ENCODE data around the gene FCRL2. TPM values are rescaled to one million over a fixed set of nuclear protein-coding genes. Genes with fewer than 3 reads are reported as not detected.

FCRL2 gene
- total and polyA plus RNA-seq, 2 donors: 0.03 to 0.26 TPM

DNA sequence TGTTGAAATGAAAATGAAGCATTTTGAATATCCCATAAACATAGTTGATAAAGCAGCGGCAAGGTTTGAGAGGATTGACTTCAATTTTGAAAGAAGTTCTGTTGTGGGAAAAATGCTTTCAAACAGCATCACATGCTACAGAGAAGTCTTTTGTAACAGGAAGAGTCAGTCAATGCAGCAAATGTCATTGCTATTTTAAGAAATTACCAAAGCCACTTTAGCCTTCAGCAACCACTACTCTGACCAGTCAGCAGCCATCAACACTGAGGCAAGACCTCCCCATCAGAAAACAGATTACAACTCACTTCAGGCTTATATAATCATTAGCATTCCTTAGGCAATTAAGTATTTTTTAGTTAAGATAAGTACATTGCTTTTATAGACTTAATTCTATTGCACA is 42.6 kb downstream of the FCRL2 start:
- Histone ChIP-seq H3K4me1 (ENCODE audit: insufficient read depth) (no peaks in the 10 kb centered on the region), H3K36me3 (ENCODE audit: insufficient read depth) (no peaks in the 10 kb centered on the region), H3K27ac (ENCODE audit: low read depth) (no peak overlapping the region), H3K4me3 (ENCODE audit: low read depth, low read length) (no peak overlapping the region)
- 67% methylated on average over 1 of the region's 1 CpG for WGBS
- no peak for DNase-seq (ENCODE audit: extremely low spot score)

DNA sequence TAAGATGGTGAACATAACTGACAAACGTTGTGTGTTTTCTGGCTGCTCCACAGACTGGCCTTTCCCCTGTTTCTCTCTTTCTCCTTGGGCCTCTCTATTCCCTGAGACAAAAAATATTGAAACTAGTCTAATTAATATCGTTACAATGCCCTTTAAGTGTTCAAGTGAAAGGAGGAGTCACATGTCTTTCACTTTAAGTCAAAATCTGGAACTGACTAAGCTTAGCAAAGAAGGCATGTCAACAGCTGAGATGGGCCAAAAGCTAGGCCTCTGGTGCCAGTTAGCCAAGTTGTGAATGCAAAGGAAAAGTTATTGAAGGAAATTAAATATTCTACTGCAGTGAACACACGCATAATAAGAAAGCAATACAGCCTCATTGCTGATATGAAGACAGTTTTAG is 44.2 kb downstream of the FCRL2 start:
- no peak overlapping the region for H3K4me3 ChIP-seq (ENCODE audit: low read depth, low read length)
- WGBS: 71% methylated on average over 3 of the region's 3 CpGs

DNA sequence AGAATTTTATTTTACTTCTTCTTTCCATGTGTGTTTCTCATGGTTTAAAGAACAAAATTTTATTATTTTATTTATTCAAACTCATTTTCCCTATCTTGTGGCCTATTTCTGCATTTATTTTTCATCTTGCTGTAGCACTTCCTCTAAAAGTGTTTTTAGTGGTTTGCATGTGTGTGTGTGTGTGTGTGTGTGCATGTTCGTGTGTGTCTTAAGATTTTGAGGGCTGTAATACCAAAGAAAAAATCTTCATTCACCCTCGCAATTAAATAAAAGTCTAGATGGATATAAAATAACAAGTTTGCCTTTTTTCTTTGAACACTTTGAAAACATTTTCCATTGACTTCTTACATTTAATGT is 51.7 kb downstream of the FCRL2 start:
- Histone ChIP-seq H3K27ac (ENCODE audit: low read depth) (no peak overlapping the region), H3K4me1 (ENCODE audit: insufficient read depth) (no peaks in the 10 kb centered on the region), H3K36me3 (ENCODE audit: insufficient read depth) (no peaks in the 10 kb centered on the region), H3K4me3 (ENCODE audit: low read depth, low read length) (no peak overlapping the region)
- DNase-seq (ENCODE audit: extremely low spot score): no peak
- 62% methylated on average over 2 of the region's 2 CpGs for WGBS

More for the DNA sequence above, 44.2 kb downstream of the FCRL2 start:
- no peak overlapping the region for H3K27ac ChIP-seq (ENCODE audit: low read depth)
- H3K4me1 ChIP-seq (ENCODE audit: insufficient read depth): no peaks in the 10 kb centered on the region
- no peak for DNase-seq (ENCODE audit: extremely low spot score)
- no peaks in the 10 kb centered on the region for H3K36me3 ChIP-seq (ENCODE audit: insufficient read depth)

DNA sequence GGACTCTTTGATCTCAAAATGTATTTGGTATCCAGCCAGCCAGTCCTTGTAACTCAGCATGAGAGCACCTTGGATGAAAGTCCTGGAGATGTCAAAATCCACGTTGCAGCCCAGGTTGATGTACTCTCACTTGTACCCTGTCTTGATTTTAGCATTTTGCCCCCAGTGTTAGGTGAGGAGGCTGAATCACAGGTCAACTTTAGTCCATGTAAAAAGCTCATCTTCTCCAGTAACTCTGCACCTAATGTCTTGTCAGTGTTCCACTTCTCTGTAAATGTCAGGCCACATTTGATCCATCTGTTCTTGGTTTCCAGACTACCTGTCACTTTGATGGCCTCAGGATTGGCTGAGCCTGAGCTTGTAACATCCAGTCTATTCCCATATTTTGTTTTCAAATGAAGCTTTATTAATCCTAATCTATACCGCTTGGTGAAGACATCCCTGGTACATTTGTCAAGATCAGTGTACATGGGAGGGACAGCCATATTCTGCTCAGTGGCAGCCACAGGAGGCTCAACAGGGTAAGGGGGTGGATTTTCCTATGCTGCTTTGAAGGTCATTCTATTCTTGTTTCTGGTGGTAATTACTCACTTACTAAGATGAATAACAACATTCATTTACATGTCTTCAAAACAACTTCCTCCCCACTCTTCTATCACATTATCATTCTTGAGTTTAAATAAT is 52.3 kb downstream of the FCRL2 start:
- no peak overlapping the region for H3K4me3 ChIP-seq (ENCODE audit: low read depth, low read length)
- 79% methylated on average over 2 of the region's 2 CpGs for WGBS
- H3K36me3 ChIP-seq (ENCODE audit: insufficient read depth): no peaks in the 10 kb centered on the region
- no peak for DNase-seq (ENCODE audit: extremely low spot score)
- no peaks in the 10 kb centered on the region for H3K4me1 ChIP-seq (ENCODE audit: insufficient read depth)
- H3K27ac ChIP-seq (ENCODE audit: low read depth): no peak overlapping the region

DNA sequence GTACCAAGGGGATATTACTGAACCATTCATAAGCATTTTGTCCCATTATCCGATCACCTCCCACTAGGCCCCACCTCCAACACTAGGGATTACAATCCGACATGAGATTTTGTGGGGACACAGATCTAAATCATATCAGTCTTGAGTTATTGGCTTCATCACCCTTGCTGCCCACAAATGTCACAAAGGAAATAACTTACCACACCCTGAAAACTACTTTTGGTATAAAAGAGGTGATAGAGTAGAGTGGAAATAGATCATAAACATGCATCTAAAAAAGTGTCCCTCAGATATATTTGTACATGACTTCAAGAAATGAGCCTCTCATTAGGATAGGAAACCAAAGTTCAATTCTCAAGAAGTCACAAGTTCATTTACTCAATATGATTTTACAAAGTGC is 53.8 kb downstream of the FCRL2 start:
- no peak overlapping the region for H3K4me3 ChIP-seq (ENCODE audit: low read depth, low read length)
- no peak for DNase-seq (ENCODE audit: extremely low spot score)
- no peak overlapping the region for H3K27ac ChIP-seq (ENCODE audit: low read depth)
- WGBS: 80% methylated on average over 2 of the region's 2 CpGs
- H3K4me1 ChIP-seq (ENCODE audit: insufficient read depth): no peaks in the 10 kb centered on the region
- no peaks in the 10 kb centered on the region for H3K36me3 ChIP-seq (ENCODE audit: insufficient read depth)

DNA sequence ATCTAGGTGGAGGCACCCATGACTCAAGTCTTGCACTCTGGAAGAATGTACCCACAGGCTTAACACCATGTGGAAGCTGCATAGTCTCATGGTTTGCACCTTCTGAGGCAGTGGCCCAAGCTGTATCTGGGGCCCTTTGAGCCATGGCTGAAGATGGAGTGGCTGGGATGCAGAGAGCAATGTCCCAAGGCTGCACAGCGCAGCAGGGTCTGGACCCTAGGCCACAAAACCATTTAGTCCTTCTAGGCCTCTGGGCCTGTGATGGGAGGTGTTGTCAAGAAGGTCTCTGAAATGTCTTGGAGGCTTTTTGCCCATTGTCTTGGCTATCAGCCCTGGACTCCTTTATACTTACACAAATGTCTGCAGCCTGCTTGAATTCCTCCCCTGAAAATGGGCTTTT is 54.9 kb downstream of the FCRL2 start:
- no peak for DNase-seq (ENCODE audit: extremely low spot score)
- 86% methylated on average over 1 of the region's 1 CpG for WGBS
- H3K27ac ChIP-seq (ENCODE audit: low read depth): no peak overlapping the region
- H3K4me3 ChIP-seq (ENCODE audit: low read depth, low read length): no peak overlapping the region
- no peaks in the 10 kb centered on the region for H3K36me3 ChIP-seq (ENCODE audit: insufficient read depth)
- H3K4me1 ChIP-seq (ENCODE audit: insufficient read depth): no peaks in the 10 kb centered on the region

DNA sequence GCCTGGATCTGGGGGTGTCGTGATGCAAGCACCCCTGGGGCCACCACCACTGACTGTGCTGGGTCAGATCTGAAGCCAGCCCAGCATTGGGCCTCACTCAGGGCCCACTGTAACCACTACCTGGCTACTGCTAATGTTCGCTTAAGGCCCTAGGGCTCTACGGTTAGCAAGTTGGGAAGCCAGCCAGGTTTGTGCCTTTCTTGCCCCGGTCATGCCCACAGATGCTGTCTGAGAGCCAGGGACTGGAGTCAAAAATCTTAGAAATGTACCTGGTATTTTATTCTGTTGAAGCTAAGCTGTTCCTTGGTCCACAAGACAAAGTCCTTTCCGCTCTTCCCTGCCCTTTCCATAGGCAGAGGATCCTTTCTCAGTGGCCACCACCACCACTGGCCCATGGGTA is 61.2 kb downstream of the FCRL2 start:
- H3K27ac ChIP-seq (ENCODE audit: low read depth): no peak overlapping the region
- no peak for DNase-seq (ENCODE audit: extremely low spot score)
- no peaks in the 10 kb centered on the region for H3K36me3 ChIP-seq (ENCODE audit: insufficient read depth)
- H3K4me1 ChIP-seq (ENCODE audit: insufficient read depth): no peaks in the 10 kb centered on the region
- no peak overlapping the region for H3K4me3 ChIP-seq (ENCODE audit: low read depth, low read length)
- WGBS: 85% methylated on average over 5 of the region's 5 CpGs

DNA sequence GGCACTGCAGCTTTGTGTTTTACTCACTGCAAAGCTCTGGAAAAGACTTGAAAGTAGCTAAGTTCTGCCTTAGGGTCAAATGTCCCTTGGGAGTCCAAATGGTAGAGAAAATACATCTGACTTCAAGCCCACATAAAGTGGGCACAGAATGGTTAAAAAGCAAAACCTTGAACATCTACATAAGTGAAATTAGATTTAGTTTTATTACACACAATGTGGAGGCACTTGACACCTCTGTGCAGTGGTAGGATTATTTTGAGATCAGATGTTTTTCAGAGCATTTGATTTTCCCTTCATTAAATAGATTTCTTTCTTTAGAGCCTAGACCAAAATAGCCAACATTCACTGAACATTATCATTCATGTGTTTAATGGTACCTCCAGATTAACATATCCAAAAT is 65.1 kb downstream of the FCRL2 start:
- H3K4me3 ChIP-seq (ENCODE audit: low read depth, low read length): no peak overlapping the region
- no peaks in the 10 kb centered on the region for H3K36me3 ChIP-seq (ENCODE audit: insufficient read depth)
- H3K4me1 ChIP-seq (ENCODE audit: insufficient read depth): no peaks in the 10 kb centered on the region
- DNase-seq (ENCODE audit: extremely low spot score): no peak
- no peak overlapping the region for H3K27ac ChIP-seq (ENCODE audit: low read depth)

DNA sequence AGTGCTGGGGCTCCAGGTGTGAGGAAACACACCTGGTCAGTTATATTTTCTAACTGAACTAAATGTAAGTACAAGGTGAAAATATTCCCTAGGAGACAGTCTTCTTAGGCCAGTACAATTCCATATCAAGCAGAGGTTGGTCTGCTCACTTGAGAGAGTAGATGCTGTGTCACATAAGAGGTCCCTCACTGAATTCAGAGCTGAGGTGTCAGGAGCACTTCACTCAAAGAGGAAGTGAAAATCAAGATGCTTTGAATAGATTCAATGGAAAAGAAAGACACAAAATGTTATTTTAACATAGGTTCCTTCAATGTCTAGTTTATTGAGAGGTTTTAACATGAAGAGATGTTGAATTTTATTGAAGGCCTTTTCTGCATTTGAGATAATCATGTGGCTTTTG is 72.1 kb downstream of the FCRL2 start:
- no peak overlapping the region for H3K4me3 ChIP-seq (ENCODE audit: low read depth, low read length)
- H3K4me1 ChIP-seq (ENCODE audit: insufficient read depth): no peaks in the 10 kb centered on the region
- DNase-seq (ENCODE audit: extremely low spot score): no peak
- H3K27ac ChIP-seq (ENCODE audit: low read depth): no peak overlapping the region
- no peaks in the 10 kb centered on the region for H3K36me3 ChIP-seq (ENCODE audit: insufficient read depth)

DNA sequence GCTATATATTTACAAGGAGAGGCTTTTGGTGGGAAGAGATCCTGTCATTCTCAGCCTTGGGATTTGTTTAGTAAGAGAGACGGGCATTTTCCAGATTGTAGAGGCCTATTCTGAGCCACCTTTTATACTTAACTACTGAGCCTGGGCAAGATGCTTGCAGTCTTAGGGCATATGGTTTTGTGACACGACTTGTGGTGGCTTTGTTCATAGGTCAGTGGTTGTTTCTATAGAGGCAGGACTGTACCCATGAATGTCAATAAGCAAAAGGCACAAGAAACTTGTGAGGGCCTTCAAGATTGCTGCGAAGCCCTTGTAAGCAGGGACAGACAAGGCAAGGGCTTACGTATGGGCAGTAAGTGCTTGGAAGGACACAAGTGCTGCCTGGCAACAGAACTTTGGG is 73.0 kb downstream of the FCRL2 start:
- WGBS: 82% methylated on average over 4 of the region's 4 CpGs
- no peak for DNase-seq (ENCODE audit: extremely low spot score)
- H3K4me3 ChIP-seq (ENCODE audit: low read depth, low read length): no peak overlapping the region
- no peak overlapping the region for H3K27ac ChIP-seq (ENCODE audit: low read depth)
- H3K36me3 ChIP-seq (ENCODE audit: insufficient read depth): no peaks in the 10 kb centered on the region
- no peaks in the 10 kb centered on the region for H3K4me1 ChIP-seq (ENCODE audit: insufficient read depth)

DNA sequence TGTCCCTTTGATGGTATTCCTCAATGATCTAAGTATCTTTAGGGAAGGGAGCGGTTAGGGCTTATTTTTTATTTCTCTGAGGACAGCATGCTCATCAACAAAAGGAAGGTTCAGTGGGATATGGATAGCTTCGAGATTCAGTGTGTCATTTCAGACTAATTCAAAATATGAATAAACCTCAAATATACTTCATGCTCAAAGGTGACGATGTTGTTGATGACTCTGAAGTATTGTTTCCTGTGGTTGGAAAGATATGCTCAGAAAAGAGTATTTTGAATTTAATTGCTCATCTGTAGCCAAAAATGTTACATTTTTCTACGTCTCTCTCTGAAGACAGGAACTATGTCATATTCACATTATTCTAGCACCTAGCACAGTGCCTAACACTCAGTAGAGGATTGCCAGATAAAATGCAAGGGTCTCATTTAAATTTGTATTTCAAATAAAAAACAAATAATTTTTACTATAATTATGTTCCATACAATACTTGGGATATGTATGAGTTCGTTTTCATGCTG is 74.6 kb downstream of the FCRL2 start:
- 83% methylated on average over 5 of the region's 5 CpGs for WGBS
- Histone ChIP-seq H3K27ac (ENCODE audit: low read depth) (no peak overlapping the region), H3K36me3 (ENCODE audit: insufficient read depth) (no peaks in the 10 kb centered on the region), H3K4me3 (ENCODE audit: low read depth, low read length) (no peak overlapping the region), H3K4me1 (ENCODE audit: insufficient read depth) (no peaks in the 10 kb centered on the region)
- DNase-seq (ENCODE audit: extremely low spot score): no peak

DNA sequence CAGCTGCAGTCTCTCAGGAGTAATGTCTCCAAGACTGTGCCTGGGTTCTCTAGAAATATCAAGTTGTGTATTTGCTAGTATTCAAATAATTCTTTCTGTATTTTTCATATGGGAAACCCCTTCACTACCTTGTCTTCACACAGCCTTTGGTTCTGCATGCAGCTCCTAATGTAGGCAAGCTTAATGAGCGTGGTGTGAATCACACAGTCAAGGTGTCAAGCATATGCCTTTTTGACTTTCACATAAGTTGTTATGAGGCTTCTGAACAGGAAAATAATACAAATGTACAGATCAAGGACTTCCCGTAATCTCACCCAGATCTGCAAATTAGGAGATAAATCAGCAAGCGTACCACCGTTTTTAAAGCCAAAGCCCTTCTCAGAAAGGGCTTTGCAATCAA is 76.2 kb downstream of the FCRL2 start, which contains the start of gene FCRL3:
TSS of gene FCRL3 (minus strand) at position 38 of the 400 bp plus-strand sequence. CDS start 280 bp downstream, outside the sequence.
- Histone ChIP-seq H3K4me1 (ENCODE audit: insufficient read depth) (no peaks in the 10 kb centered on the region), H3K27ac (ENCODE audit: low read depth) (no peak within 1 kb of the TSS), H3K4me3 (ENCODE audit: low read depth, low read length) (no peak within 1 kb of the TSS), H3K36me3 (ENCODE audit: insufficient read depth) (no peaks in the 10 kb centered on the region)
- no peak for DNase-seq (ENCODE audit: extremely low spot score)
- 79% methylated on average over 4 of the region's 4 CpGs for WGBS

DNA sequence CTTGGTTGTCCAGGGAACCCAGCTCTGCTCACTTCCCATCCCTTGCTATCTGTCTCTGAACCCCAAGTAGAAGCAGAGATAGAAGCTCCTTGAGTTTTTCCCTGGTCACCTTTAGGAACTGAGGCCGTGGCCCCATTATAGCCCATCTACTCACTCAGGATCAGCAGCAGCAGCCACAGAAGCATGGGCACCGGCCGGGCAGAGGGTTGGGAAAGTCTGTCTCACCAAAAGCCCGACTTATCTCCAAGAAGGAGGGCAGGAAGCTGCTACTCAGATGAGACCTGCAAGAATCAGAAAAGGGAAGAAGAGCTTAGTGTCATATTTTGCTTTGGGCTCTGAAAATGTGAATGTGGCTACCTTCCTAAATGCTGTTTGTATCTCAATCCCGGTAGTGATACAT is 76.6 kb downstream of the FCRL2 start:
- Histone ChIP-seq H3K36me3 (ENCODE audit: insufficient read depth) (no peaks in the 10 kb centered on the region), H3K27ac (ENCODE audit: low read depth) (no peak overlapping the region), H3K4me1 (ENCODE audit: insufficient read depth) (no peaks in the 10 kb centered on the region), H3K4me3 (ENCODE audit: low read depth, low read length) (no peak overlapping the region)
- no peak for DNase-seq (ENCODE audit: extremely low spot score)
- 84% methylated on average over 5 of the region's 5 CpGs for WGBS

DNA sequence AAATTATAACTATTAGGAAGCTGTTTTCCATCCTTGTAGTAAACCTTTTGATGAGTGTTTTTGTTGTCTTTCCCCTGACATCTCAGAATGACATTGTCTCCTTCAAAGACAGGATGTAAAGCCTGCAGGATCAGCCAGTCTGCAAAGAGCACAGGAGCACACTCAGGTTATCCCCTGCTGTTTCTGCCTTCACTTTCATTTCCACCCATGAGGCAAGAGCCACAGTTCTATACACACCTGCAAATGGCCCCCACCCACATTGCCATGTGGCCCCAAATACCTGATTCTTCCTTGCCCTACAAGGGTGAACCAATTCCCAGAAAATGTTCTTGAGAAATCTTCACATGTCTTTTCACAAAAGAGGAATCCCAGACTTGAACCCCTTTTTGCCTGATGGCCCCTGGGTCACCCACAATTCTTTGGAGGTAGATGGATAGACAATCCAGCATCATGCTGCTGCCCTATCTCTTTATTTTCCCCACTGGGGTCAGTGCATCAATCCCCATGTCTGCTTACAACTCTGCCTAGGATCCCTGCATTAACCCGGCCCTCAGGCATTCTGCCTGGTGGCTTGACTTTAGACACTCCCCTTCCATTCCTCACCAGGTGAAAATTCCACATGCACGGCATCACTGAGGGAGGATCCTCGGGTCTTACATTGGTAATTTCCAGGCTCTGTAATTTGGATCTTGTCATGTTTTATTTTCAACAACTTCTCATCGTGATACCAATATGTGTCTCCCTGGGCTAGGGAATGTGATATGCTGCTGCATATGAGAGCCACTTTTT is 79.0 kb downstream of the FCRL2 start:
- H3K27ac ChIP-seq (ENCODE audit: low read depth): no peak overlapping the region
- no peaks in the 10 kb centered on the region for H3K36me3 ChIP-seq (ENCODE audit: insufficient read depth)
- no peak overlapping the region for H3K4me3 ChIP-seq (ENCODE audit: low read depth, low read length)
- WGBS: 68% methylated on average over 4 of the region's 4 CpGs
- DNase-seq (ENCODE audit: extremely low spot score): no peak
- H3K4me1 ChIP-seq (ENCODE audit: insufficient read depth): no peaks in the 10 kb centered on the region

Measured in urinary bladder (tissue), 4 donors.